ENCODE measurements around the gene PIK3AP1.
"Not testable (repeated sequence)": the region's sequence is repeated elsewhere in the genome, so short reads cannot be mapped to it uniquely, and the experiment has no call there.

PIK3AP1 gene

GRCh38 chr10:96606216-96606615 is 114.1 kb downstream of the PIK3AP1 start:
- no peak for DNase-seq

GRCh38 chr10:96600337-96600736 is 120.0 kb downstream of the PIK3AP1 start:
- no peak for DNase-seq

- DNase-seq, result no peak
Observed at GRCh38 chr10:96598846-96599245, 121.5 kb downstream of the PIK3AP1 start.

GRCh38 chr10:96596422-96597407 is 123.6 kb downstream of the PIK3AP1 start:
- DNase-seq, result no peak

GRCh38 chr10:96595741-96596140 is 124.6 kb downstream of the PIK3AP1 start:
- DNase-seq, result no peak

GRCh38 chr10:96591946-96592345 is 128.4 kb downstream of the PIK3AP1 start:
- DNase-seq, result no peak

GRCh38 chr10:96588616-96589419 is 131.5 kb downstream of the PIK3AP1 start:
- DNase-seq, result no peak

- DNase-seq, result no peak
Observed at GRCh38 chr10:96588060-96588554, 132.2 kb downstream of the PIK3AP1 start.

GRCh38 chr10:96587264-96588059 is 132.9 kb downstream of the PIK3AP1 start:
- DNase-seq, result peak in 5 of 6 experiments; percentile 51 to 84 (median 58)

GRCh38 chr10:96586419-96587263 is 133.7 kb downstream of the PIK3AP1 start, which contains the start of gene TM9SF3:
TM9SF3 (minus strand) TSS chr10:96587012; CDS start chr10:96586835, 177 bp downstream.
- DNase-seq, result peak; percentile 84 to 89 (median 85)

- peak in 3 of 6 experiments; percentile 26 to 69 (median 34) for DNase-seq
Observed at GRCh38 chr10:96585736-96586418, 134.4 kb downstream of the PIK3AP1 start.

- DNase-seq, result no peak
Observed at GRCh38 chr10:96584474-96584873, 135.8 kb downstream of the PIK3AP1 start.

GRCh38 chr10:96584035-96584434 is 136.3 kb downstream of the PIK3AP1 start:
- no peak for DNase-seq

- DNase-seq, result no peak
Observed at GRCh38 chr10:96579133-96579532, 141.2 kb downstream of the PIK3AP1 start.

GRCh38 chr10:96578633-96579032 is 141.7 kb downstream of the PIK3AP1 start:
- DNase-seq, result no peak

GRCh38 chr10:96578022-96578421 is 142.3 kb downstream of the PIK3AP1 start:
- DNase-seq, result no peak

- no peak for DNase-seq
Observed at GRCh38 chr10:96577069-96577468, 143.2 kb downstream of the PIK3AP1 start.

- DNase-seq, result no peak
Observed at GRCh38 chr10:96576277-96576980, 143.9 kb downstream of the PIK3AP1 start.

- not testable (repeated sequence) for DNase-seq
Observed at GRCh38 chr10:96574564-96574963, 145.8 kb downstream of the PIK3AP1 start.

- no peak for DNase-seq
Observed at GRCh38 chr10:96573036-96573435, 147.3 kb downstream of the PIK3AP1 start.
